HG03103 (cell line): ENCODE results near the gene PDHB.
"Not testable (repeated sequence)": the region's sequence is repeated elsewhere in the genome, so short reads cannot be mapped to it uniquely, and the experiment has no call there.

Experiments used
- ATAC-seq: cut with Tn5 transposase; IDR thresholded peaks from one replicate; pipeline ENCODE4 v1.9.1; 2021; ENCODE audit warnings: low read depth; ENCODE audit not compliant: unreplicated experiment

PDHB gene

GRCh38 chr3:58440996-58441355 lies 7.3 kb upstream of the PDHB start:
- not testable (repeated sequence) for ATAC-seq

- ATAC-seq, result not testable (repeated sequence)
Observed at GRCh38 chr3:58437276-58437675, 3.6 kb upstream of the PDHB start.

GRCh38 chr3:58434990-58435389 lies 1.4 kb upstream of the PDHB start:
- ATAC-seq, result no peak

- ATAC-seq, result no peak
Observed at GRCh38 chr3:58434511-58434910, 879 bp upstream of the PDHB start.

GRCh38 chr3:58434168-58434504 lies 504 bp upstream of the PDHB start:
- ATAC-seq, result no peak

- no peak for ATAC-seq
Observed at GRCh38 chr3:58432905-58433304, 727 bp downstream of the PDHB start.

- ATAC-seq, result peak; percentile 41
Observed at GRCh38 chr3:58429657-58430056, 4.0 kb downstream of the PDHB start.

GRCh38 chr3:58427661-58428361 lies 5.8 kb downstream of the PDHB start:
- ATAC-seq, result no peak

- no peak for ATAC-seq
Observed at GRCh38 chr3:58425782-58426181, 7.8 kb downstream of the PDHB start.

- ATAC-seq, result no peak
Observed at GRCh38 chr3:58424613-58425012, 9.0 kb downstream of the PDHB start.

- no peak for ATAC-seq
Observed at GRCh38 chr3:58422756-58423325, 10.8 kb downstream of the PDHB start.

- no peak for ATAC-seq
Observed at GRCh38 chr3:58421004-58421403, 12.6 kb downstream of the PDHB start.

GRCh38 chr3:58419780-58420507 lies 13.7 kb downstream of the PDHB start:
- ATAC-seq, result no peak

GRCh38 chr3:58418227-58418626 lies 15.4 kb downstream of the PDHB start:
- no peak for ATAC-seq

- ATAC-seq, result no peak
Observed at GRCh38 chr3:58417075-58417474, 16.6 kb downstream of the PDHB start.

GRCh38 chr3:58416191-58416590 lies 17.4 kb downstream of the PDHB start:
- ATAC-seq, result no peak

GRCh38 chr3:58414538-58415197 lies 19.0 kb downstream of the PDHB start:
- no peak for ATAC-seq

- no peak for ATAC-seq
Observed at GRCh38 chr3:58411851-58412830, 21.5 kb downstream of the PDHB start.

- no peak for ATAC-seq
Observed at GRCh38 chr3:58411036-58411435, 22.6 kb downstream of the PDHB start.

- ATAC-seq, result no peak
Observed at GRCh38 chr3:58409663-58410062, 24.0 kb downstream of the PDHB start.
